GM19025 (cell line): ENCODE measurements around the gene SLC35E4.
"Not testable (repeated sequence)": the region's sequence is repeated elsewhere in the genome, so short reads cannot be mapped to it uniquely, and the experiment has no call there.

Experiments
- ATAC-seq: cut with Tn5 transposase; IDR thresholded peaks from one replicate; pipeline ENCODE4 v1.9.1; 2021; ENCODE audit warnings: mild to moderate bottlenecking, low read depth, moderate library complexity; ENCODE audit not compliant: unreplicated experiment

The SLC35E4 gene

DNA sequence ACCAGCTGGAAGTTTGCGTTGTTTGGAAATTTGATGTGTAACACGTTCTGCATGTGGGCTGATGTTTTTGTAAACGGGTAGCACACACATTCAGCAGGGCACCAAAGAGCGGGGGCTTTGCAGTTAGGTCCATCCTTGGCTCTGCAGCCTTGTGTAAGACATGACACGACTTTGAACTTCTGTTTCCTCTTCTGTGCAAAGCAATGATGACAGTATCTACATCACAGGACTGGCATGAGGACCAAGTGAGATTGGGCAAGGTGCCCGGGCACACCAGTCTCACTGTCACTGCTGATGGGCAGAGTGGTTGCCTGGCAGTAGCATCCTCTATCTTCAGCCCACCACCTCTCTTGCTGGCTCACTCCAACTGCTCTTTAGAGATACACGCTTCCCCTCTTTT, 25.3 kb upstream of the SLC35E4 start:
- ATAC-seq: no peak

DNA sequence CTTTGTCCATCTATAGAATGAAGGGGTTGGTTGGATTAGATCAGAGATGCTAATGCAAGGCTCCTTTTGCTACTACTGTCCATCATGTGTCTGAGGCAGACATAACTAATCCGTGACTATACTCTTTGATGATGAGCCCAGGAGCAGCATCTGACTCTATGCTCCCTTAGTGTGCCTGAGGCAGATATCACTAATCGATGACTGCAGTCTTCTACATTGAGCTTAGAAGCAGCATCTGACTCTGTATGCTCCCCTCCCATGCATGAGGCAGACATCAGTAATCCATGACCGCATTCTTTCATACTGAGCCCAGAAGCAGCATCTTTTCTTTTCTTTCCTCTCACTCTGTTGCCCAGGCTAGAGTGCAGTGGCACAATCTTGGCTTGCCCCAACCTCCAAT, 24.4 kb upstream of the SLC35E4 start:
- no peak for ATAC-seq

DNA sequence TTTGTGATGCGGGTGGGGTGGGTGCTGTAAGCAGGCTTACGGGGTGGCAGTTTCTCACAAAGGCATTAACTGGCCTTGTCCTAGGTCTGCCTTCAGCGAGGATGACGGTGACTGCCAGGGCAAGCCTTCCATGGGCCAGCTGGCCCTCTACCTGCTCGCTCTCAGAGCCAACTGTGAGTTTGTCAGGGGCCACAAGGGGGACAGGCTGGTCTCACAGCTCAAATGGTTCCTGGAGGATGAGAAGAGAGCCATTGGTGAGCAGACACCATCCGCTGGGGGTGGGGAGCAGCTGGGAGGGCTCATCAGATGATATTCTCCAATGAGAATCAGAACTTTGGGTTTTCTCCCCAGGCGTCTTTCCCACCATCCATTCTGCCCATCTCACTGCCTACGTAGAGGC, 22.8 kb upstream of the SLC35E4 start:
- ATAC-seq: no peak

DNA sequence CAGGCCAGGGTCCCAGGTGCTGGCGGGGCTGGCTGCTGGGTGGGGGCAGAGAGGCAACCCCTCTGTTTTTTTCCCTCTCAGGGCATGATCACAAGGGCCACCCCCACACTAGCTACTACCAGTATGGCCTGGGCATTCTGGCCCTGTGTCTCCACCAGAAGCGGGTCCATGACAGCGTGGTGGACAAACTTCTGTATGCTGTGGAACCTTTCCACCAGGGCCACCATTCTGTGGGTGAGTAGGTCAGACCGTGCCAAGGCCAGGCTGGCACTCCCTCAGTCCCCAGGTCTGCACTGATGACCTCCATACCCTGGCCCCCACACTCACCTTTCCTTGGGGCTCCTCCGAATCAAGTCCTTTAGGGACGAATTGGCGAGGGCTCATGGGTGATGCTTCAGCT, 21.3 kb upstream of the SLC35E4 start:
- no peak for ATAC-seq

DNA sequence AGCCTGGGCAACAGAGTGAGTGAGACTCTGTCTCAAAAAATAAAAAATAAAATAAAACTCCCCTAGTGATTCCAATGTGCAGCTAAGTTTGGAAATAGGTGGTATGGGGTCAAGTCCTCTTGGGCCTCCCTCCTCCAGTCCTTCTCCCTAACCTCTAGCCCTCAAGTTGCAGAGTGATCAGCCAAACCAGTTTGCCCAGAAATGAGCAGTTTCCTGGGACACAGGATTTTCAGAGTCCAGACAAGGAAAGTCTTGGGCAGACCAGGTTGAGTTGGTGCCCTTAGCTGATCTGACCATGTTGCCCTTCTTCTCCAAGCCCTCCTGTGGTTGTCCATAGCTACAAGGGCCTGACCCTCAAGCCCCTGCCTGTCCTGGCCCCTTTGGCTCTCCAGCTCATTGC, 20.7 kb upstream of the SLC35E4 start:
- ATAC-seq: no peak

DNA sequence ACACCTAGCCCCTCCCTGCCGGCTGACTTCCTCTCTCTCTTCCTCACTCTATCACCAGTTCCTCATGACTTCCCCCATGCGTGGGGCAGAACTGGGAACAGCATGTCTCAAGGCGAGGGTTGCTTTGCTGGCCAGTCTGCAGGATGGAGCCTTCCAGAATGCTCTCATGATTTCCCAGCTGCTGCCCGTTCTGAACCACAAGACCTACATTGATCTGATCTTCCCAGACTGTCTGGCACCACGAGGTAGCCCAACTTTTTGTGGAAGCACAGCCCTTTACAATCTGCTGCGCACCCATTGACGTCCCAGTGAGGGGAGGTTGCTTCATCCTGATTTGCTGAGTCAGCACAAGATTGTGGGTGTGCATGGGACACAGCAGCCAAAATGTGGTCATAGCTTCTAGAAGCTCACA, 20.0 kb upstream of the SLC35E4 start:
- ATAC-seq: no peak

DNA sequence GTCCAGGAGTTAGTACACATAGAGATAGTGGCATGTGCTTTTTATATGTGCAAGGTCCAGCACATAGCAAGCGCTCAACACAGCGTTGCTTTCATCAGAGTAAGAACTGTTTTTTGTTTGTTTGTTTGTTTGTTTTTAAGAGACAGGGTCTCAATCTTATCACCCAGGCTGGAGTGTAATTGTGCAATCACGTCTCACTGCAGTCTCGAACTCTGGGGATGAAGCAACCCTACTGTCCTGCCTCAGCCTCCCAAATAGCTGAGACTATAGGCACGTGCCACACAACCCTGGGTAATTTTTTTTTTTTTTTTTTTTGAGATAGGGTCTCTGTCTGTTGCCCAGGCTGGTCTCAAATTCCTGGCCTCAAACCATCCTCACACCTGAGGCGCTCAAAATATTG, 17.8 kb upstream of the SLC35E4 start:
- no peak for ATAC-seq

DNA sequence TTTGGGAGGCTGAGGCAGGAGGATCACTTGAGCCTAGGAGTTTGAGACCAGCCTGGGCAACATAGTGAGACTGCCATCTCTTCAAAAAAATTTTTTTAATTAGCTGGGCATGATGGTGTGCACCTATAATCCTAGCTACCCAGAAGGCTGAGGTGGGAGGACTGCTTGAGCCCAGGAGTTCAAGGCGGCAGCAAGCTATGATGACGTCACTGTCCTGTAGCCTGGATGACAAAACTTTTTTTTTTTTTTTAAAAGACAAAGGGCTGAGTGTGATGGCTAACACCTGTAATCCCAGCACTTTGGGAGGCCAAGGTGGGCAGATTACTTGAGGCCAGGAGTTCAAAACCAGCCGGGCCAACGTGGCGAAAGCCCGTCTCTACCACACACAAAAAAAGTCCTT, 15.7 kb upstream of the SLC35E4 start:
- ATAC-seq: not testable (repeated sequence)

DNA sequence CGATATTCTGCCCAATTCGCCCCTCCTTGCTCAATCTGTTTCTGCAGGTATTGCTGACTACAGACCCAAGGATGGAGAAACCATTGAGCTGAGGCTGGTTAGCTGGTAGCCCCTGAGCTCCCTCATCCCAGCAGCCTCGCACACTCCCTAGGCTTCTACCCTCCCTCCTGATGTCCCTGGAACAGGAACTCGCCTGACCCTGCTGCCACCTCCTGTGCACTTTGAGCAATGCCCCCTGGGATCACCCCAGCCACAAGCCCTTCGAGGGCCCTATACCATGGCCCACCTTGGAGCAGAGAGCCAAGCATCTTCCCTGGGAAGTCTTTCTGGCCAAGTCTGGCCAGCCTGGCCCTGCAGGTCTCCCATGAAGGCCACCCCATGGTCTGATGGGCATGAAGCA, 9.2 kb upstream of the SLC35E4 start:
- no peak for ATAC-seq

DNA sequence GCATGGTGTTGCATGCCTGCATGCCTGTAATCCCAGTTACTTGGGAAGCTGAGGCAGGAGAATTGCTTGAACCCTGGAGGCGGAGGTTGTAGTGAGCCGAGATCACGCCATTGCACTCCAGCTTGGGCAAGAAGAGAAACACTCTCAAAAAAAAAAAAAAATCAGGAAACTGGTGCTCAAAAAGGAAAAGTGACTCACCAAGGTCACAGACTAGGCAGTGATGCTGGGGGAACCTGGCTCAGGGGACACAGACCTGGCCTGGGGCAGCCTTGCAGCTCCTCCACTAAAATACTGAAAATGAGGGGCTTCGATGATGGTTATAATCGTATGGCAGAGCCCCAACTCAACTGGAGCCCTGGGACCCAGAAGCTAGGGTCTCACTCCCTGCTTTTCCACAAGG, 8.1 kb upstream of the SLC35E4 start:
- ATAC-seq: no peak

DNA sequence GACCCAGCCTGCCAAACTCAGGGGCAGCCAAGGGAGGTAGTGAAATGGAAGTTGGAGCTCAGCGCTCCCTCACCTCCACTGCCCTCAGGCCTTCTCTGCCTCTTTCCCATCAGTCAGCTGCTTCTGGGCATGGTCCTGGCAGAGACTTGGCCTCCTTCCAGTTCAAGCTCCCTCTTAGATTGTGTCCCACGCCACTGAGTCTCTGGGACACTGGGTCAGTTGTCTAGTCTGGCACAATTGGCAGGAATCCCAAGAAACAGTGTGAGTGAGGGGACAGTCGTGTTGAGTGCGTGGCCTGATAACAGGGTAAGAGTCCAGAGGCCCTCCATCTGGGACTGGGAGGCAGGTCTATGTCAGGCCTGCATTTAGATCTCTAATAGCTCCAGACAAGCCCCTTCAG, 7.1 kb upstream of the SLC35E4 start:
- no peak for ATAC-seq

DNA sequence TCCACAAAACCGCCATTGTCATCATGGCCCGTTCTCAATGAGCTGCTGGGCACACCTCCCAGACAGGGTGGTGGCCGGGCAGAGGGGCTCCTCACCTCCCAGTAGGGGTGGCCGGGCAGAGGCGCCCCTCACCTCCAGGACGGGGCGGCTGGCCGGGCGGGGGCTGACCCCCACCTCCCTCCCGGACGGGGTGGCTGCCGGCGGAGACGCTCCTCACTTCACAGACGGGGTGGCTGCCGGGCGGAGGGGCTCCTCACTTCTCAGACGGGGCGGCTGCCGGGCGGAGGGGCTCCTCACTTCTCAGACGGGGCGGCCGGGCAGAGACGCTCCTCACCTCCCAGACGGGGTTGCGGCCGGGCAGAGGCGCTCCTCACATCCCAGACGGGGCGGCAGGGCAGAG, 4.1 kb upstream of the SLC35E4 start:
- not testable (repeated sequence) for ATAC-seq

DNA sequence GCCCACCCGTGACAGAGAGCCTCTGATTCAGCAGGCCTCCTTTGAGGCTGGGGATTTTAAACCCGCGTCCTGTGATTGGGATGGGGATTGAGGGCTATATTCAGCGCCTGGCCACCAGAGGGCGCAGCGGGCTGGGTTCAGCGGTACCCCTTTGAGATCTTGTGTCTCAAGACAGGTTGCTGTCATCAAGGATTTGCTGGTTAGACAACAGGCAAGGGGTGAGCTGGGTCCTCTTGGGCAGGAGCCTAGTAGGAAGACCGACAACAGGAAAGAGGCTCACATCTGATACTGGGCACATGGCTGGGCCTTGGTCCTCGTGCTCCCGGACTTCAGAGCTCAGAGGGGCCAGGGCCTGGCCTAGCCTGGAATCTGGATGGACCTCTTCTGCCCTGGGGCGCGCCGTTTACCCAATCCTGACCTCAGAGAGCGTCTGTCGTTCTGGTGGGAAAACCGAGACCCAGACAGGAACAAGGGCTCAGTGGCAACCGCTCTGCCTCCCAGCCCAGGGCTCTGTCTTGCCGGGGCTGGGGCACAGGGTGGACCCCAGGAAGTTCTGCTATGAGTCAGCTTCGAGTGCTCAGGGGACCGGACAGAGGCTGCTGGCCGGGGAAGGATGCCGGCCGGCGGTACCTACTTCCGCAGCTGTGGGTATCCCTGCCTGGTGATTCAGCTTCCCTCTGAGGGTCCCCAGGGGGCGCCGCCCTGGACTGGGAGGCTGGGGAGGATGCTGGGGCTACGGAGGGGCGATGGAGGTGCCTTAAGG, 929 bp upstream of the SLC35E4 start:
- peak; percentile 46 for ATAC-seq

DNA sequence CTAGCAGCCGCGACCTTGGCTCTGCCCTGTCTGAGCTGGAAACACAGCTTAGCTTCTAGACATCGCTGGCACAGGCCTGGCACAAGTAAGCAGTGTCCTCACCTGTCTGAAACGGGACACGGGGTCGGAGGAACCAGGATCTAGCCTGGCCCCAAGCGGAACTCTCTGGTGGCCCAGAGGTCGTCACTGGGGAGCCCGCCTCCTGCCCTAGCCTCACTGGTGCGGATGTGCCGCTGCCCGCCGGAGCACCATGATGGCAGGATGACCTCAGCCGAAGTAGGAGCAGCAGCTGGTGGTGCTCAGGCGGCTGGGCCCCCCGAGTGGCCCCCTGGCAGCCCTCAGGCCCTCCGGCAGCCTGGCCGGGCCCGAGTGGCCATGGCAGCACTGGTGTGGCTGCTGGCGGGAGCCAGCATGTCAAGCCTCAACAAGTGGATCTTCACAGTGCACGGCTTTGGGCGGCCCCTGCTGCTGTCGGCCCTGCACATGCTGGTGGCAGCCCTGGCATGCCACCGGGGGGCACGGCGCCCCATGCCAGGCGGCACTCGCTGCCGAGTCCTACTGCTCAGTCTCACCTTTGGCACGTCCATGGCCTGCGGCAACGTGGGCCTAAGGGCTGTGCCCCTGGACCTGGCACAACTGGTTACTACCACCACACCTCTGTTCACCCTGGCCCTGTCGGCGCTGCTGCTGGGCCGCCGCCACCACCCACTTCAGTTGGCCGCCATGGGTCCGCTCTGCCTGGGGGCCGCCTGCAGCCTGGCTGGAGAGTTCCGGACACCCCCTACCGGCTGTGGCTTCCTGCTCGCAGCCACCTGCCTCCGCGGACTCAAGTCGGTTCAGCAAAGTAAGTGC, 871 bp downstream of the SLC35E4 start:
- ATAC-seq: no peak

DNA sequence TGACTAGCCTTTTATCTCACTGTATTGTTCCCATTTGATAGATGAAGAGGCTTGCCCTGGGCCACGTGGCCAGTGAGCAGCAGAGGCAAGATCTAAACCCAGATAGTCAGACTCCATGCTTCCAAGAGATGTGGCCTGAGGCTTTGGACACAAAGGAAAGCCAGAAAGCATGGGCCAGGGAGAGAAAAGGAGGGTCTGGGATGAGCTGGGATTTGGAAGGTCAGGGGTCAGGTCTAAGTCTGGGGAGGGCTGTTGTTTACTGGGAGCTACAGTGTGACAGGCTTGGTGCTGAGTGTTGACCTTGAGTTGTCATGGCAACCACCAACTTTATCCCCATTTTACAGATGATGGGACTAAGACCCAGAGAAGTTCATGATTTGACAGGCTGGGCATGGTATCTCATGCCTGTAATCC, 2.1 kb downstream of the SLC35E4 start:
- ATAC-seq: no peak

DNA sequence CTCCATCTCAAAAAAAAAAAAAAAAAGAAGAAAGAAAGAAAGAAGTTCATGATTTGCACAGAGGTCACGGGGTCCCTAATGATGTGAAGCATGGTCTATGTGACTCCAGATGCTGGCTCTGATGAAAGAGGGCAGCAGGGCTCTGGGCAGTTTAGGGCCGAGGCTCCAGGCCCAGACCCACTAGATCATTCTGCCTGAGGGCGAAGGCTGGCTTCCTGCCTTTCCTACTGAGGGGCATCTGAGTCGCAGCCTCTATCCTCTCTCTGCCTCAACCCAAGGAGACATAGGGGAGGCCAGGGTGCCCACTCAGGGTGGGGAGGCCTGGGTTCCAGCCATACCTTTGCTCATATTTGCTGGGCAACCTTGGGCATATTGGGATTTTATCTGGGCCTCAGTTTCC, 4.8 kb downstream of the SLC35E4 start:
- ATAC-seq: no peak

DNA sequence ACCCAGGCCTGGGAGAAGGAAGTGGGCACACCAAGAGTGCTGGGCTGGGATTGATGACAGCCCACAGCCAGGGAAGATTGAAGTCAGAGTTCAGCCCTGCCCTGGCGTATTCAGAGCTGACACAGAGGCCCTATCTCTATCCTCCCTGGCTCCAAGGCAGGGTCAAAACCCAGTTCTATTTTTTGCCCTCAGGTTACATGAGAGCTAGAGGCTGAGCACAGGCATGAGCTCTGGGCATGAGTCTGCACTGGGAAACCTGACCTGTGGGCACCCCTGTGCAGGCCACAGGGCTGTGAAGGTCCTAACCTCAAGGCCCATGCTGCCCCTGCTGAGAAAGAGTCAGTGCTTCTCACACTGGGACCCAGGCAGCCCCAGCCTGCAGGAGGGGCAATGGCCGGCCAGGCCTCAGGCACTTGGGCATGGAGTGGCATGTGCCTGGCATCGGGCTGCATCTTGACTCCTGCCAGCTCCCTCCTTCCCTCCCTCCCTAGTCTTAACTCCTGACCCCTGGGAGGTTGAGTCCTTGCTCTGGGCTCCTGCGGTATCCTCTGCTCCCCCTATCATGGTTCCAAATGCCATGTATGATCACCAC, 5.4 kb downstream of the SLC35E4 start:
- ATAC-seq: no peak

DNA sequence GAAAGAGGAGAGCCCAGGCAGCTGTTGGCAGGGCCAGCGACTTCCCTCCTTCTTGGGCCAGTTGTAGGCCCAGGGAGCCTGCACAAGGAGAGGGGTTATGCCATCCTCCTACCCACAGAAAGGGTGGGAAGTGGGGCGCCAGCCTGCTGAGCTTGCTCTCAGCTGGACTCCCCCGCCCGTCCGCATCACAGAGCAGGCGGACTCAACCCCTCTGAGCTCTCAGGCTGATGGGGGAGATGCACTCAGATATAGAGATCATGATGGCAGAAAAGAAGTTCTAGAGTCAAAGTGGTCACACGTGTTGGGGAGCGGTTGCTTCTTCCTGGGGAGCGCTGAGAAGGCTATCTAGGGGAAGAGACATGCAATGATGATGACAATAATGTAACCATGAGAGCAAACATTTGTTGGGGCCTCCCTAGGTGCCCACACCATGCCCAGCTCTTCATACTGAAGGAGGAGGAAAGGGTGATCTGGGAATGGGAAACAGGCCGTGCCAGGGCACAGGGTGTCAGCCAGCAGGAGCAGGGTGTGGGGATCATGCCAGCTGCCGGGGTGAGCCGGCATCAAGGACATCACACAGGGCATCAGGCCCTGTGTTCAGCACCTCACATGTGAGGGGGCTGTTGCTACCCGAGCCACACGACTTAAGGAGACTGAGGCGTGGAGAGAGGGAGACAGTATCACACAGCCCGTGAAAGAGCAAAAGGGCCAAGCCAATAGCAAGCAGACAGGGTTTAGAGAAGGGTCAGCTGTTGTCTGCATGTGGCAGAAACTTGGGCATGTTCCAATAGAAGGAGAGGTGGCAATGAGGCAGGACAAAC, 7.7 kb downstream of the SLC35E4 start:
- no peak for ATAC-seq

DNA sequence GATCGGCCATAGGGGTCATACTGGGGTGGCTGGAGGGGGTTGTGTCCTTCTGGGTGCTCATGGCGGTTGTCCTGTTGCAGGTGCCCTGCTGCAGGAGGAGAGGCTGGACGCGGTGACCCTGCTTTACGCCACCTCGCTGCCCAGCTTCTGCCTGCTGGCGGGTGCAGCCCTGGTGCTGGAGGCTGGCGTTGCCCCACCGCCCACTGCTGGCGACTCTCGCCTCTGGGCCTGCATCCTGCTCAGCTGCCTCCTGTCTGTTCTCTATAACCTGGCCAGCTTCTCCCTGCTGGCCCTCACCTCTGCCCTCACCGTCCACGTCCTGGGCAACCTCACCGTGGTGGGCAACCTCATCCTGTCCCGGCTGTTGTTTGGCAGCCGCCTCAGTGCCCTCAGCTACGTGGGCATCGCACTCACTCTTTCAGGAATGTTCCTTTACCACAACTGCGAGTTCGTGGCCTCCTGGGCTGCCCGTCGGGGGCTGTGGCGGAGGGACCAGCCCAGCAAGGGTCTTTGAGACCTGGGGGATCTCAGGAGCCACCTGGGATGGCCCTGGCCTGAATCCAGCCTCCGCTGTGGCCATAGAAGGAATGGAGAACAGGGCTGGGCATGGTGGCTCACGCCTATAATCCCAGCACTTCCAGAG, 11.1 kb downstream of the SLC35E4 start:
- ATAC-seq: no peak

DNA sequence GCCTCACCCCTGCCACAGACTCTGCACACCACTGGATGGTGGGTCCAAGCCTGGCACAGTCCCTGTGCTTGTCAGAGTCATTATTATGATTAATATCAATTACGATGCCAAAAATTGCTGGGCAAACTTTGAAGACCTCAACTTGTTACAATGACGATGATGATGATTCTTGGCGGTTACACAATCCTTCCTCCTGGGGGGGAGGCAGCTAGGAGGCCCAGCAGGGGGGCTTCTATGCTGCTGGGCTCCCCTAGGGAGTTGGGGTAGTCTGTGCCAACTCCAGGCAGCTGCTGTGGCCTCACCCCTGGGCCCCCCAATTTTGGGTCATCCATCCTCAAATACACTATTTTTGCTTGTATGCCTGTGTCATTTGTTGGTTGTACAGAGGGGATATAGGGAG, 12.0 kb downstream of the SLC35E4 start:
- ATAC-seq: no peak
